GM23338 (cell line): ENCODE results near the gene SMURF2. TPM values are rescaled to one million over a fixed set of nuclear protein-coding genes. Genes with fewer than 3 reads are reported as not detected.

Experiments
- ATAC-seq: fragments of 200-7000 bp; cut with Tn5 transposase; 3 replicates; pipeline ENCODE4 v1.9.1; 2020
- DNase-seq: peaks from one replicate; pipeline ENCODE4 v3.0.0-alpha.2; 2015; ENCODE audit warnings: low spot score
- H2AFZ ChIP-seq: fragments of 200-600 bp; sonication (generic); 2 replicates; pipeline ENCODE4 v1.8.0; 2016; ENCODE audit warnings: antibody characterized with exemption, mild to moderate bottlenecking, moderate library complexity
- H3F3A ChIP-seq: fragments of 200-600 bp; sonication (generic); replicated peaks from 2 replicates; pipeline ENCODE4 v1.8.0; 2017; ENCODE audit warnings: antibody characterized with exemption, mixed run types, low read depth
- H3K27ac ChIP-seq: fragments of 200-600 bp; sonication (generic); 2 replicates; pipeline ENCODE4 v1.6.1; 2016; ENCODE audit warnings: low read depth
- H3K27me3 ChIP-seq: fragments of 200-600 bp; sonication (generic); 2 replicates; pipeline ENCODE4 v1.8.0; 2016; ENCODE audit warnings: mild to moderate bottlenecking, mixed run types, moderate library complexity; ENCODE audit not compliant: insufficient read depth
- H3K36me3 ChIP-seq: fragments of 200-600 bp; sonication (generic); 2 replicates; pipeline ENCODE4 v1.8.0; 2016; ENCODE audit warnings: mild to moderate bottlenecking; ENCODE audit not compliant: insufficient read depth
- H3K4me1 ChIP-seq: fragments of 200-600 bp; sonication (generic); 2 replicates; pipeline ENCODE4 v1.8.0; 2016; ENCODE audit warnings: mild to moderate bottlenecking, moderate library complexity; ENCODE audit not compliant: insufficient read depth
- H3K4me2 ChIP-seq: fragments of 200-600 bp; sonication (generic); 2 replicates; pipeline ENCODE4 v1.7.1; 2017; ENCODE audit warnings: mixed run types
- H3K4me3 ChIP-seq: fragments of 200-600 bp; sonication (generic); 2 replicates; pipeline ENCODE4 v1.6.1; 2016; ENCODE audit warnings: mixed run types
- H3K79me2 ChIP-seq: fragments of 200-600 bp; sonication (generic); replicated peaks from 2 replicates; pipeline ENCODE4 v1.8.0; 2017; ENCODE audit warnings: mild to moderate bottlenecking; ENCODE audit not compliant: insufficient read depth
- H3K9me2 ChIP-seq: fragments of 200-600 bp; sonication (generic); 2 replicates; pipeline ENCODE4 v1.8.0; 2017; ENCODE audit not compliant: insufficient read depth
- H4K20me1 ChIP-seq: fragments of 200-600 bp; sonication (generic); replicated peaks from 2 replicates; pipeline ENCODE4 v1.8.0; 2017; ENCODE audit warnings: mild to moderate bottlenecking; ENCODE audit not compliant: insufficient read depth
- H3K27ac Mint-ChIP-seq: 2 replicates; pipeline ENCODE4 v1.8.0; 2020; ENCODE audit warnings: inconsistent platforms, mild to moderate bottlenecking, moderate library complexity, mixed read lengths
- H3K27me3 Mint-ChIP-seq: 3 replicates; pipeline ENCODE4 v1.8.0; 2022; ENCODE audit warnings: low read depth, mild to moderate bottlenecking, moderate library complexity, mixed read lengths, inconsistent platforms; ENCODE audit not compliant: insufficient read depth, poor library complexity
- H3K36me3 Mint-ChIP-seq: 3 replicates; pipeline ENCODE4 v1.8.0; 2021; ENCODE audit warnings: low read depth, mild to moderate bottlenecking, inconsistent platforms, moderate library complexity, mixed read lengths
- H3K4me1 Mint-ChIP-seq: 3 replicates; pipeline ENCODE4 v1.8.0; 2020; ENCODE audit warnings: mild to moderate bottlenecking, inconsistent platforms, mixed read lengths
- H3K4me3 Mint-ChIP-seq: 3 replicates; pipeline ENCODE4 v1.8.0; 2021; ENCODE audit warnings: moderate library complexity, mild to moderate bottlenecking, inconsistent platforms, mixed read lengths
- H3K9me3 Mint-ChIP-seq: 3 replicates; pipeline ENCODE4 v1.8.0; 2020; ENCODE audit warnings: moderate library complexity, mild to moderate bottlenecking, inconsistent platforms, mixed read lengths
- CREB1 ChIP-seq: fragments of 250-450 bp; sonication (Bioruptor Pico); IDR thresholded peaks from 2 replicates; pipeline ENCODE4 v1.5.0; 2020; ENCODE audit warnings: low read depth, mild to moderate bottlenecking, moderate library complexity
- EZH2 ChIP-seq: fragments of 200-600 bp; sonication (generic); IDR thresholded peaks from one replicate; pipeline ENCODE4 v1.8.0; 2017; ENCODE audit warnings: antibody characterized with exemption, mild to moderate bottlenecking, low read depth; ENCODE audit not compliant: unreplicated experiment
- EZH2phosphoT487 ChIP-seq: fragments of 200-600 bp; sonication (generic); IDR thresholded peaks from one replicate; pipeline ENCODE4 v1.8.1; 2018; ENCODE audit warnings: antibody characterized with exemption; ENCODE audit not compliant: unreplicated experiment
- JUNB ChIP-seq: IDR thresholded peaks from one replicate; pipeline ENCODE4 v1.6.1; 2016; ENCODE audit warnings: antibody characterized with exemption; ENCODE audit not compliant: unreplicated experiment
- NANOG ChIP-seq: IDR thresholded peaks from 2 replicates; pipeline ENCODE4 v1.6.1; 2016; ENCODE audit warnings: antibody characterized with exemption, borderline replicate concordance
- POLR2AphosphoS5 ChIP-seq: IDR thresholded peaks from 2 replicates; pipeline ENCODE4 v1.6.1; 2016; ENCODE audit warnings: antibody characterized with exemption, low read depth
- STAT1 ChIP-seq: IDR thresholded peaks from one replicate; pipeline ENCODE4 v1.6.1; 2016; ENCODE audit warnings: antibody characterized with exemption; ENCODE audit not compliant: unreplicated experiment
- ZNF114 ChIP-seq: fragments of 250-450 bp; sonication (Bioruptor Pico); IDR thresholded peaks from 2 replicates; pipeline ENCODE4 v1.5.0; 2020; ENCODE audit warnings: mild to moderate bottlenecking, moderate library complexity
- ZNF331 ChIP-seq: fragments of 250-450 bp; sonication (Bioruptor Pico); IDR thresholded peaks from 2 replicates; pipeline ENCODE4 v1.5.0; 2020; ENCODE audit warnings: low read depth, mild to moderate bottlenecking, moderate library complexity
- polyA plus RNA-seq: library from polyadenylated mRNA; unstranded; fragments of >200 nt; fragmentation: Nextera tagmentation; extraction: Ambion mirVana; gene quantifications from 2 replicates; pipeline ENCODE4 v1.2.1, GENCODE V29; 2016
- total RNA-seq: library from RNA; depleted of rRNA; stranded (reverse); fragments of >200 nt; shearing (Covaris generic); gene quantifications from 2 replicates; pipeline ENCODE4 v1.2.3, GENCODE V29; 2014
- TF ChIP-seq, protein P1 (sequence below), 2 experiments: fragments of 200-600 bp in 1 of 2; sonication (generic) in 1 of 2; conservative IDR thresholded peaks; 2 replicates each; pipeline versions ENCODE4 v1.5.1 to v1.6.1; 2016 to 2017; ENCODE audit warnings: antibody characterized with exemption in 2 of 2, low read depth in 2 of 2, mild to moderate bottlenecking in 2 of 2, moderate library complexity in 1 of 2
- TF ChIP-seq, protein P2 (sequence below): IDR thresholded peaks from one replicate; pipeline ENCODE4 v1.6.1; 2018; ENCODE audit warnings: antibody characterized with exemption; ENCODE audit not compliant: unreplicated experiment
- TF ChIP-seq, protein P3 (sequence below): IDR thresholded peaks from 2 replicates; pipeline ENCODE4 v1.6.1; 2016; ENCODE audit warnings: antibody characterized with exemption
- TF ChIP-seq, protein P4 (sequence below): fragments of 250-450 bp; sonication (Bioruptor Pico); IDR thresholded peaks from 2 replicates; pipeline ENCODE4 v1.5.0; 2020; ENCODE audit warnings: mild to moderate bottlenecking, moderate library complexity

SMURF2 gene
- total and polyA plus RNA-seq, 2 experiments from 2014 or later, result 12.1 to 29.6 TPM

DNA sequence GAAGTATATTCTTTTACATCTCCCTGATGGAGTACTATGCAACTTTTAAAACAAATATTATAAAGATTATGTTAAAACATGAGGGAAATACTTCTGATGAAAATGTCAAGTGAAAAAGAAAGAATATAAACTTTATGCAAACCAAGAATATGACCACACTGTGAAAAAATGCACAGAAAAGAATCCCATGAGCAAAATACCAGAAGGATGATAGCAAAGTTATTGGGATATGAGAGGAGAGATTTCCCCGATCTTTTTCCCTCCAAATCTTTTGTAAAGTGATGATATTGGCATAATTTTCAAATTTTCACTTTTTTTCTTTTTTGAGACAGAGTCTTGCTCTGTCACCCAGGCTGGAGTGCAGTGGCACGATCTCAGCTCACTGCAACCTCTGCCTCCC is 36.6 kb upstream of the SMURF2 start:
- Histone ChIP-seq H3K36me3 (no peaks in the 10 kb centered on the region), H4K20me1 (no peaks in the 10 kb centered on the region), H3K79me2 (no peaks in the 10 kb centered on the region), H3K9me2 (no peaks in the 10 kb centered on the region), H3K27me3 (no peaks in the 10 kb centered on the region), H3K4me2 (no peak overlapping the region), H3K4me3 (no peak overlapping the region), H3K4me1 (no peaks in the 10 kb centered on the region), H3F3A (no peaks in the 10 kb centered on the region), H3K27ac (no peak overlapping the region), H2AFZ (no peak overlapping the region)
- Mint-ChIP-seq H3K4me3 (no peak overlapping the region), H3K27ac (no peak overlapping the region), H3K27me3 (no peaks in the 10 kb centered on the region), H3K36me3 (no peaks in the 10 kb centered on the region), H3K9me3 (no peaks in the 10 kb centered on the region), H3K4me1 (no peaks in the 10 kb centered on the region)
- no peak for DNase-seq
- TF ChIP-seq ZNF331 (CRISPR knock-in tag), result no peak
- TF ChIP-seq, protein P1, sequence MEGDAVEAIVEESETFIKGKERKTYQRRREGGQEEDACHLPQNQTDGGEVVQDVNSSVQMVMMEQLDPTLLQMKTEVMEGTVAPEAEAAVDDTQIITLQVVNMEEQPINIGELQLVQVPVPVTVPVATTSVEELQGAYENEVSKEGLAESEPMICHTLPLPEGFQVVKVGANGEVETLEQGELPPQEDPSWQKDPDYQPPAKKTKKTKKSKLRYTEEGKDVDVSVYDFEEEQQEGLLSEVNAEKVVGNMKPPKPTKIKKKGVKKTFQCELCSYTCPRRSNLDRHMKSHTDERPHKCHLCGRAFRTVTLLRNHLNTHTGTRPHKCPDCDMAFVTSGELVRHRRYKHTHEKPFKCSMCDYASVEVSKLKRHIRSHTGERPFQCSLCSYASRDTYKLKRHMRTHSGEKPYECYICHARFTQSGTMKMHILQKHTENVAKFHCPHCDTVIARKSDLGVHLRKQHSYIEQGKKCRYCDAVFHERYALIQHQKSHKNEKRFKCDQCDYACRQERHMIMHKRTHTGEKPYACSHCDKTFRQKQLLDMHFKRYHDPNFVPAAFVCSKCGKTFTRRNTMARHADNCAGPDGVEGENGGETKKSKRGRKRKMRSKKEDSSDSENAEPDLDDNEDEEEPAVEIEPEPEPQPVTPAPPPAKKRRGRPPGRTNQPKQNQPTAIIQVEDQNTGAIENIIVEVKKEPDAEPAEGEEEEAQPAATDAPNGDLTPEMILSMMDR (conservative IDR thresholded peaks at IDR 0.05; ENCODE audit: low read depth in 2 of 2), result no peak
- no peak for TF ChIP-seq POLR2AphosphoS5
- TF ChIP-seq STAT1, result no peak
- no peak for TF ChIP-seq JUNB
- TF ChIP-seq, protein P2, sequence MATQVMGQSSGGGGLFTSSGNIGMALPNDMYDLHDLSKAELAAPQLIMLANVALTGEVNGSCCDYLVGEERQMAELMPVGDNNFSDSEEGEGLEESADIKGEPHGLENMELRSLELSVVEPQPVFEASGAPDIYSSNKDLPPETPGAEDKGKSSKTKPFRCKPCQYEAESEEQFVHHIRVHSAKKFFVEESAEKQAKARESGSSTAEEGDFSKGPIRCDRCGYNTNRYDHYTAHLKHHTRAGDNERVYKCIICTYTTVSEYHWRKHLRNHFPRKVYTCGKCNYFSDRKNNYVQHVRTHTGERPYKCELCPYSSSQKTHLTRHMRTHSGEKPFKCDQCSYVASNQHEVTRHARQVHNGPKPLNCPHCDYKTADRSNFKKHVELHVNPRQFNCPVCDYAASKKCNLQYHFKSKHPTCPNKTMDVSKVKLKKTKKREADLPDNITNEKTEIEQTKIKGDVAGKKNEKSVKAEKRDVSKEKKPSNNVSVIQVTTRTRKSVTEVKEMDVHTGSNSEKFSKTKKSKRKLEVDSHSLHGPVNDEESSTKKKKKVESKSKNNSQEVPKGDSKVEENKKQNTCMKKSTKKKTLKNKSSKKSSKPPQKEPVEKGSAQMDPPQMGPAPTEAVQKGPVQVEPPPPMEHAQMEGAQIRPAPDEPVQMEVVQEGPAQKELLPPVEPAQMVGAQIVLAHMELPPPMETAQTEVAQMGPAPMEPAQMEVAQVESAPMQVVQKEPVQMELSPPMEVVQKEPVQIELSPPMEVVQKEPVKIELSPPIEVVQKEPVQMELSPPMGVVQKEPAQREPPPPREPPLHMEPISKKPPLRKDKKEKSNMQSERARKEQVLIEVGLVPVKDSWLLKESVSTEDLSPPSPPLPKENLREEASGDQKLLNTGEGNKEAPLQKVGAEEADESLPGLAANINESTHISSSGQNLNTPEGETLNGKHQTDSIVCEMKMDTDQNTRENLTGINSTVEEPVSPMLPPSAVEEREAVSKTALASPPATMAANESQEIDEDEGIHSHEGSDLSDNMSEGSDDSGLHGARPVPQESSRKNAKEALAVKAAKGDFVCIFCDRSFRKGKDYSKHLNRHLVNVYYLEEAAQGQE, result no peak
- TF ChIP-seq CREB1 (CRISPR knock-in tag), result no peak
- TF ChIP-seq EZH2, result no peak
- TF ChIP-seq, protein P3, sequence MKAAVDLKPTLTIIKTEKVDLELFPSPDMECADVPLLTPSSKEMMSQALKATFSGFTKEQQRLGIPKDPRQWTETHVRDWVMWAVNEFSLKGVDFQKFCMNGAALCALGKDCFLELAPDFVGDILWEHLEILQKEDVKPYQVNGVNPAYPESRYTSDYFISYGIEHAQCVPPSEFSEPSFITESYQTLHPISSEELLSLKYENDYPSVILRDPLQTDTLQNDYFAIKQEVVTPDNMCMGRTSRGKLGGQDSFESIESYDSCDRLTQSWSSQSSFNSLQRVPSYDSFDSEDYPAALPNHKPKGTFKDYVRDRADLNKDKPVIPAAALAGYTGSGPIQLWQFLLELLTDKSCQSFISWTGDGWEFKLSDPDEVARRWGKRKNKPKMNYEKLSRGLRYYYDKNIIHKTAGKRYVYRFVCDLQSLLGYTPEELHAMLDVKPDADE, result no peak
- no peak for TF ChIP-seq NANOG
- no peak for TF ChIP-seq EZH2phosphoT487
- TF ChIP-seq, protein P4, sequence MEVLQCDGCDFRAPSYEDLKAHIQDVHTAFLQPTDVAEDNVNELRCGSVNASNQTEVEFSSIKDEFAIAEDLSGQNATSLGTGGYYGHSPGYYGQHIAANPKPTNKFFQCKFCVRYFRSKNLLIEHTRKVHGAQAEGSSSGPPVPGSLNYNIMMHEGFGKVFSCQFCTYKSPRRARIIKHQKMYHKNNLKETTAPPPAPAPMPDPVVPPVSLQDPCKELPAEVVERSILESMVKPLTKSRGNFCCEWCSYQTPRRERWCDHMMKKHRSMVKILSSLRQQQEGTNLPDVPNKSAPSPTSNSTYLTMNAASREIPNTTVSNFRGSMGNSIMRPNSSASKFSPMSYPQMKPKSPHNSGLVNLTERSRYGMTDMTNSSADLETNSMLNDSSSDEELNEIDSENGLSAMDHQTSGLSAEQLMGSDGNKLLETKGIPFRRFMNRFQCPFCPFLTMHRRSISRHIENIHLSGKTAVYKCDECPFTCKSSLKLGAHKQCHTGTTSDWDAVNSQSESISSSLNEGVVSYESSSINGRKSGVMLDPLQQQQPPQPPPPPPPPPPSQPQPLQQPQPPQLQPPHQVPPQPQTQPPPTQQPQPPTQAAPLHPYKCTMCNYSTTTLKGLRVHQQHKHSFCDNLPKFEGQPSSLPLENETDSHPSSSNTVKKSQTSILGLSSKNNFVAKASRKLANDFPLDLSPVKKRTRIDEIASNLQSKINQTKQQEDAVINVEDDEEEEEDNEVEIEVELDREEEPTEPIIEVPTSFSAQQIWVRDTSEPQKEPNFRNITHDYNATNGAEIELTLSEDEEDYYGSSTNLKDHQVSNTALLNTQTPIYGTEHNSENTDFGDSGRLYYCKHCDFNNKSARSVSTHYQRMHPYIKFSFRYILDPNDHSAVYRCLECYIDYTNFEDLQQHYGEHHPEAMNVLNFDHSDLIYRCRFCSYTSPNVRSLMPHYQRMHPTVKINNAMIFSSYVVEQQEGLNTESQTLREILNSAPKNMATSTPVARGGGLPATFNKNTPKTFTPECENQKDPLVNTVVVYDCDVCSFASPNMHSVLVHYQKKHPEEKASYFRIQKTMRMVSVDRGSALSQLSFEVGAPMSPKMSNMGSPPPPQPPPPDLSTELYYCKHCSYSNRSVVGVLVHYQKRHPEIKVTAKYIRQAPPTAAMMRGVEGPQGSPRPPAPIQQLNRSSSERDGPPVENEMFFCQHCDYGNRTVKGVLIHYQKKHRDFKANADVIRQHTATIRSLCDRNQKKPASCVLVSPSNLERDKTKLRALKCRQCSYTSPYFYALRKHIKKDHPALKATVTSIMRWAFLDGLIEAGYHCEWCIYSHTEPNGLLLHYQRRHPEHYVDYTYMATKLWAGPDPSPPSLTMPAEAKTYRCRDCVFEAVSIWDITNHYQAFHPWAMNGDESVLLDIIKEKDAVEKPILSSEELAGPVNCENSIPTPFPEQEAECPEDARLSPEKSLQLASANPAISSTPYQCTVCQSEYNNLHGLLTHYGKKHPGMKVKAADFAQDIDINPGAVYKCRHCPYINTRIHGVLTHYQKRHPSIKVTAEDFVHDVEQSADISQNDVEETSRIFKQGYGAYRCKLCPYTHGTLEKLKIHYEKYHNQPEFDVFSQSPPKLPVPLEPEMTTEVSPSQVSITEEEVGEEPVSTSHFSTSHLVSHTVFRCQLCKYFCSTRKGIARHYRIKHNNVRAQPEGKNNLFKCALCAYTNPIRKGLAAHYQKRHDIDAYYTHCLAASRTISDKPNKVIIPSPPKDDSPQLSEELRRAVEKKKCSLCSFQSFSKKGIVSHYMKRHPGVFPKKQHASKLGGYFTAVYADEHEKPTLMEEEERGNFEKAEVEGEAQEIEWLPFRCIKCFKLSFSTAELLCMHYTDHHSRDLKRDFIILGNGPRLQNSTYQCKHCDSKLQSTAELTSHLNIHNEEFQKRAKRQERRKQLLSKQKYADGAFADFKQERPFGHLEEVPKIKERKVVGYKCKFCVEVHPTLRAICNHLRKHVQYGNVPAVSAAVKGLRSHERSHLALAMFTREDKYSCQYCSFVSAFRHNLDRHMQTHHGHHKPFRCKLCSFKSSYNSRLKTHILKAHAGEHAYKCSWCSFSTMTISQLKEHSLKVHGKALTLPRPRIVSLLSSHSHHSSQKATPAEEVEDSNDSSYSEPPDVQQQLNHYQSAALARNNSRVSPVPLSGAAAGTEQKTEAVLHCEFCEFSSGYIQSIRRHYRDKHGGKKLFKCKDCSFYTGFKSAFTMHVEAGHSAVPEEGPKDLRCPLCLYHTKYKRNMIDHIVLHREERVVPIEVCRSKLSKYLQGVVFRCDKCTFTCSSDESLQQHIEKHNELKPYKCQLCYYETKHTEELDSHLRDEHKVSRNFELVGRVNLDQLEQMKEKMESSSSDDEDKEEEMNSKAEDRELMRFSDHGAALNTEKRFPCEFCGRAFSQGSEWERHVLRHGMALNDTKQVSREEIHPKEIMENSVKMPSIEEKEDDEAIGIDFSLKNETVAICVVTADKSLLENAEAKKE (CRISPR knock-in tag), result no peak
- TF ChIP-seq ZNF114 (CRISPR knock-in tag), result no peak
- no peak for ATAC-seq
